ENCODE data around the gene ESRRB.
A peak's percentile ranks its signal among the peaks of the same experiment; 100 is the strongest.

Gene ESRRB

GRCh38 chr14:76354310-76354709 lies 21.6 kb upstream of the ESRRB start:
- no peak for DNase-seq (ENCODE audit: low spot score)
- TF ChIP-seq CTCF (IDR thresholded peaks at IDR 0.05): no peak
- H3K4me3 ChIP-seq: no peak overlapping the region
- no peak overlapping the region for H3K27ac ChIP-seq

GRCh38 chr14:76355771-76356170 lies 20.2 kb upstream of the ESRRB start:
- H3K27ac ChIP-seq: no peak overlapping the region
- H3K4me3 ChIP-seq: no peak overlapping the region
- TF ChIP-seq CTCF (IDR thresholded peaks at IDR 0.05): no peak
- DNase-seq (ENCODE audit: low spot score): no peak

GRCh38 chr14:76371066-76371465 lies 4.9 kb upstream of the ESRRB start:
- no peak for TF ChIP-seq CTCF (IDR thresholded peaks at IDR 0.05)
- Histone ChIP-seq H3K4me3 (no peak overlapping the region), H3K27ac (no peak overlapping the region)
- no peak for DNase-seq (ENCODE audit: low spot score)

GRCh38 chr14:76373456-76373855 lies 2.5 kb upstream of the ESRRB start:
- H3K4me3 ChIP-seq: no peak overlapping the region
- TF ChIP-seq CTCF (IDR thresholded peaks at IDR 0.05): no peak
- no peak overlapping the region for H3K27ac ChIP-seq
- no peak for DNase-seq (ENCODE audit: low spot score)

- DNase-seq (ENCODE audit: low spot score): no peak
- Histone ChIP-seq H3K4me3 (no peak overlapping the region), H3K27ac (no peak overlapping the region)
- no peak for TF ChIP-seq CTCF (IDR thresholded peaks at IDR 0.05)
Observed at GRCh38 chr14:76375484-76375883, 453 bp upstream of the ESRRB start.

- TF ChIP-seq CTCF (IDR thresholded peaks at IDR 0.05): no peak
- Histone ChIP-seq H3K27ac (no peak overlapping the region), H3K4me3 (peak overlapping the region; percentile 61)
- no peak for DNase-seq (ENCODE audit: low spot score)
Observed at GRCh38 chr14:76376409-76376877, 506 bp downstream of the ESRRB start.

GRCh38 chr14:76376878-76377734 lies 1.2 kb downstream of the ESRRB start:
- no peak overlapping the region for H3K27ac ChIP-seq
- H3K4me3 ChIP-seq: peak overlapping the region; percentile 61
- no peak for TF ChIP-seq CTCF (IDR thresholded peaks at IDR 0.05)
- no peak for DNase-seq (ENCODE audit: low spot score)
